Small intestine (tissue), 7 donors: ENCODE measurements around the gene PTGFRN. TPM values are rescaled to one million over a fixed set of nuclear protein-coding genes. Genes with fewer than 3 reads are reported as not detected.

Experiments used
- DNase-seq, 2 donors: peaks; one replicate each; pipeline versions ENCODE4 v3.0.0 to v3.0.0-alpha.2; 2013
- FAIRE-seq: peaks from 2 replicates; lab custom pipeline; 2012; peaks lifted over from hg19 to GRCh38; lab: Jason Lieb, UNC
- H3K27ac ChIP-seq, 3 donors: one replicate each; pipeline ENCODE4 v1.5.1; 2013; ENCODE audit warnings: low read length in 2 of 3, mild to moderate bottlenecking in 2 of 3, control low read depth in 1 of 3, inconsistent platforms in 1 of 3, low read depth in 1 of 3, moderate library complexity in 1 of 3
- H3K27me3 ChIP-seq, 3 donors: one replicate each; pipeline ENCODE4 v1.6.1; 2013; ENCODE audit warnings: low read length in 3 of 3, inconsistent platforms in 1 of 3; ENCODE audit not compliant: control insufficient read depth in 3 of 3, insufficient read depth in 3 of 3
- H3K36me3 ChIP-seq, 3 donors: one replicate each; pipeline ENCODE4 v1.6.1; 2013; ENCODE audit warnings: low read length in 3 of 3, inconsistent platforms in 1 of 3, low read depth in 1 of 3, mild to moderate bottlenecking in 1 of 3, moderate library complexity in 1 of 3; ENCODE audit not compliant: control insufficient read depth in 3 of 3, insufficient read depth in 2 of 3
- H3K4me1 ChIP-seq, 3 donors: one replicate each; pipeline ENCODE4 v1.6.1; 2013; ENCODE audit warnings: low read length in 2 of 3, inconsistent platforms in 1 of 3, low read depth in 1 of 3, mild to moderate bottlenecking in 1 of 3, moderate library complexity in 1 of 3; ENCODE audit not compliant: control insufficient read depth in 3 of 3, insufficient read depth in 2 of 3
- H3K4me3 ChIP-seq, 3 donors: one replicate each; pipeline ENCODE4 v1.5.1; 2013; ENCODE audit warnings: low read length in 3 of 3, control low read depth in 1 of 3, inconsistent platforms in 1 of 3, low read depth in 1 of 3, mild to moderate bottlenecking in 1 of 3, moderate library complexity in 1 of 3
- H3K9me3 ChIP-seq, 2 donors: one replicate each; pipeline ENCODE4 v1.6.1; 2013; ENCODE audit warnings: low read depth in 1 of 2, low read length in 1 of 2; ENCODE audit not compliant: control insufficient read depth in 2 of 2, insufficient read depth in 1 of 2
- WGBS, 3 donors: extraction: QIAGEN DNeasy Blood & Tissue Kit; methylation state at CpG; one replicate each; pipeline ENCODE4 v1.1.7; 2013; 5-methylcytosine and 5-hydroxymethylcytosine counted together
- polyA plus RNA-seq, 4 donors: library from polyadenylated mRNA; stranded (reverse) in 3 of 4; unstranded in 1 of 4; fragments of 200-250 nt in 3 of 4; fragments of 120-200 nt in 1 of 4; gene quantifications; one replicate each; pipeline versions ENCODE4 v1.2.1 to v1.2.3, GENCODE V29; 2013
- donor health status: healthy with polysubstance abuse.
- donor health status: control.
- donor health status: control.
- donor health status: Bipolar disorder and iron deficiency.
- donor health status: healthy.

PTGFRN gene
- polyA plus RNA-seq, 4 donors: 12.7 to 26.9 (median 19.2) TPM

DNA sequence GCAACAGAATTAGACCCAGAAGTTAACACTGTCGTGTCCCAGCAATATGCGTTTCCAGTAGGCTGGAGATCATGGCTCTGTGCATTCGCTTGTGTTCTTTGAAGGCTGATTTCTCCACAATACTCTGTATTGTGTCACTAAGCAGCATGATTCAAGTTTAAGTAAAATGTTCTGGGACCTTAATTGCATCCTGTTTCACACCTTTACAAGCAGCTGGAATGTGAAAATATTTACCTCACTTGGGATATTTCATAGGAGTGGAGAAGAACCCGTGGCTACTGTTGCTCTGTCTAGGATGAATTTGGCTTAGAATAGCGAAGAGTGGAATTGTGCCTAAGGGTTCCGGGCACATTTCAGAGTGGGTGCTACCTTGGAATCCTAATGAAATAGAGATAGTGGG, 6.3 kb downstream of the PTGFRN start:
- DNase-seq: no peak
- Histone ChIP-seq H3K9me3 (no peaks in the 10 kb centered on the region), H3K27me3 (no peaks in the 10 kb centered on the region), H3K36me3 (no peaks in the 10 kb centered on the region), H3K27ac (no peak overlapping the region), H3K4me3 (no peak overlapping the region), H3K4me1 (peaks cover 11 to 20% (median 19%) of the 10 kb centered on the region in 3 donors)
- FAIRE-seq: no peak
- 84 to 86% (median 84%) methylated on average over 6 of the region's 6 CpGs for WGBS, 3 donors

DNA sequence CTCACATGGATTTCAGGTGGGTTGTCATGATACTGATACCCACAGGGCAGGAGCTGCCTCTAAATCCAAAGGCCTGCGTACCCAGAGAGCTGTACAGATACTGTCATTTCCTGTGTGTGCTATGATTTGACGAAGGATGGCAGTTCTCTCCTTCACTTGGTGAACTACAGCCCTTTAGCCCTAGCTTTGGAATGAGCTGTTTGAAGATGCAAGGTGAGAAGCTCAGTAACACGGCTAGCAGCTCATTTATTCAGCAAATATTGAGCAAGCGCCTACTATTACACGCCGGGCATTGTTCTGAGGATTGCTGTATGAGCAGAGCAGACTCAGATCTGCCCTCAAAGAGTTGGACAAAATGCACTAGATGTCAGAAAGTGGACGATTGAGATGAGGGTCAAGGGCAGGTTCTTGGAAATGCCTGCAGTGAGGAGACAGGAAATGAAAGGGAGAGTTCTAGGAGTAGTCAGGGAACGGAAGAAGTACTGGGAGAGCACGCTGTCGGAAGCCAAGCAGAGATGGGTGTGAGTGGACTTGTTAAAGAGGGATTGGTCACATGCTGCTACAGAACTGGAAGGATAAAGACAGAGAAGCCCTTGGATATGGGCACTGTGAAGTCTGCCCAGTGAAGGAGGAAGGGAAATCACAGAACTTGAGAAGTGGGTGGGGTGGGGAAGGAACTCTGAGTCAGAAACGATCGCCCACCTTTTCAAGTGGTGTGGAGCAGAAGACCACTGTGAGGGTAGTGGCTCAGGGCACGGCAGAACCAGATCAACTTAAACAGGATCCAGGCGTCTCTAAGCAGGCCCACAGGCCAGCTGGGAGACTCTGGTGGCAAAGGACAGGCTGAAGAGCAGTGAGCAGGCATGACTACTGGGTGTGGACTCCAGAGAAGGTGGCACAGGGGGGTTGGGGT, 7.1 kb downstream of the PTGFRN start:
- no peak for FAIRE-seq
- DNase-seq: peak in 1 of 2 donors; percentile 43
- Histone ChIP-seq H3K36me3 (no peaks in the 10 kb centered on the region), H3K27ac (peak overlapping the region in 1 of 3 donors; percentile 5), H3K4me3 (no peak overlapping the region), H3K27me3 (no peaks in the 10 kb centered on the region), H3K9me3 (no peaks in the 10 kb centered on the region), H3K4me1 (peaks cover 11 to 20% (median 19%) of the 10 kb centered on the region in 3 donors)
- WGBS, 3 donors: 63 to 69% (median 65%) methylated on average over 14 of the region's 14 CpGs

DNA sequence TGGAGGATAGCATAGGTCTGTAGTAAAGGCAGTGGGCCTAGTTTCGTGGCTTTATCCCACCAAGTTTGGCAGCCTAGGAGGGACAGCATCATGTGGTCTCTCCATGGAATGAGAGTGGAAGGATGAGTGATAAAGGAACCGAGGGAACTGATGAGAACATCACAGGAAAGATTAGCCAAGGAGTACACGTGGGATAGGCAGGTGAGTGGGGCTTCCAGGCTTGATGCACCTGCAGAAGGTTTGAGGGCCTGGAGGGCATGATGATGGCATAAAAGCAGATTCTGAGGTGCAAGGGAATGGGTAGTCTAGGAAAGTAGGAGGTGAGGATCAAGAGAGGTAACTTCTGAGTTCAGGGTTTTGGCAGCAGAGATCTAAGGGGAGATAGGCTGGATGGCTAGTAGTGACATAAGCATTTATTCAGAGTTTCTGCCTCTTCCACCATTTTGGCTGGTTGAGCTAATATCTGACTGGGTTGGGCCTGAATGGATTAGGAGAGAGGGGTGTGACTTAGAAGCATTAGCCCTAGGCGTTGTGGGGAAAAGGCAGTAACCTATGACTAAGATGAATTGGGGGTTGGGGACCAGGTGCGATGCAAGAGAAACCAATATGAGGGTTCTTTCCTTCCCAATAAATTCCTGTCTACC, 9.1 kb downstream of the PTGFRN start:
- no peak overlapping the region for H3K4me3 ChIP-seq
- WGBS, 3 donors: 74 to 83% (median 75%) methylated on average over 5 of the region's 5 CpGs
- FAIRE-seq: no peak
- DNase-seq: no peak
- no peaks in the 10 kb centered on the region for H3K9me3 ChIP-seq
- H3K4me1 ChIP-seq: peaks cover 13 to 18% (median 14%) of the 10 kb centered on the region in 3 donors
- no peaks in the 10 kb centered on the region for H3K27me3 ChIP-seq
- no peak overlapping the region for H3K27ac ChIP-seq
- peaks cover 0 to 6% (median 0%) of the 10 kb centered on the region in 3 donors for H3K36me3 ChIP-seq

DNA sequence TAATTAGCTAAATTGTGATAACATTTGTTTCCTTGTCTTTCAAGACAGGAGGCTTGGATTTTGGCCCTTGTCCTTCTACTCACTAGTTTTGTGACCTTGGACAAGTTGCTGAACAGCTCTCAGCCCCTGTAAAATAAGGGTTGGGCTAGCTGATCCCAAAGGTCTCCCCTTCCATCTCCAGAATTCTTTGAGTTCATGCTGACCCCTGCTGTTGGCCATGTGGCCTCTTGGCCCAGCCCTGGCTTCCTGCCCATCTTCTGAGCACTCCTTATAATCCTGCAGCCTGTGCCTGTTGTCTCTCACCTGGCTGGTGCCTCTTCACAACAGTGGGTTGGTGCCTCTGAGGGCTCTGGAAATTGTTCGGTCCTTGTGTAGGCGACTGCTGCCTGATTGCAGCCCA, 10.1 kb downstream of the PTGFRN start:
- Histone ChIP-seq H3K27me3 (no peaks in the 10 kb centered on the region), H3K36me3 (peaks cover 0 to 6% (median 0%) of the 10 kb centered on the region in 3 donors), H3K4me3 (no peak overlapping the region), H3K27ac (peak overlapping the region in 2 of 3 donors; percentile 2 to 50), H3K9me3 (no peaks in the 10 kb centered on the region), H3K4me1 (peaks cover 13 to 18% (median 14%) of the 10 kb centered on the region in 3 donors)
- no peak for FAIRE-seq
- peak; percentile 30 to 74 for DNase-seq
- WGBS, 3 donors: 50 to 74% (median 56%) methylated on average over 2 of the region's 2 CpGs

DNA sequence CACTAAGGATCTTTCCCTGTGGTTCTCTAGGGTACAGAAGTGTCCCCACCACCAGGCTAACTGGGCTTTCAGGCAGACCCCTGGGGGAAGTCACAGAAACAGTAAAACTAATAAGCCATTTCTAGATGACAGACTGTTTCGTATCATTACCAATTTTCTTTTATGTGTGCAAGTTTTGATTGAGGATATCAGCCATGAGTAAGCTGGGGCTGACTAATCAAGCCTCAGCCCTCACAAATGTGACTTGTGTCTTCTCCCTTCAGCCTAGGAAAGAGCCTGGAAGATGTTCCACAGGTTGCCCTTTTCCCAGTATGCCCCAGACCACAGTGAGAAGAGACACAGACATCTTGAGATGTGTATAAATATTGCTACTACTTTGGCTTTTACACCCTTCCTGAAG, 10.5 kb downstream of the PTGFRN start:
- Histone ChIP-seq H3K27ac (peak overlapping the region in 2 of 3 donors; percentile 2 to 50), H3K4me3 (no peak overlapping the region), H3K36me3 (peaks cover 0 to 6% (median 0%) of the 10 kb centered on the region in 3 donors), H3K27me3 (no peaks in the 10 kb centered on the region), H3K4me1 (peaks cover 13 to 18% (median 14%) of the 10 kb centered on the region in 3 donors), H3K9me3 (no peaks in the 10 kb centered on the region)
- FAIRE-seq (no peak), DNase-seq (no peak)
- 56 to 83% (median 77%) methylated on average over 1 of the region's 1 CpG for WGBS, 3 donors

DNA sequence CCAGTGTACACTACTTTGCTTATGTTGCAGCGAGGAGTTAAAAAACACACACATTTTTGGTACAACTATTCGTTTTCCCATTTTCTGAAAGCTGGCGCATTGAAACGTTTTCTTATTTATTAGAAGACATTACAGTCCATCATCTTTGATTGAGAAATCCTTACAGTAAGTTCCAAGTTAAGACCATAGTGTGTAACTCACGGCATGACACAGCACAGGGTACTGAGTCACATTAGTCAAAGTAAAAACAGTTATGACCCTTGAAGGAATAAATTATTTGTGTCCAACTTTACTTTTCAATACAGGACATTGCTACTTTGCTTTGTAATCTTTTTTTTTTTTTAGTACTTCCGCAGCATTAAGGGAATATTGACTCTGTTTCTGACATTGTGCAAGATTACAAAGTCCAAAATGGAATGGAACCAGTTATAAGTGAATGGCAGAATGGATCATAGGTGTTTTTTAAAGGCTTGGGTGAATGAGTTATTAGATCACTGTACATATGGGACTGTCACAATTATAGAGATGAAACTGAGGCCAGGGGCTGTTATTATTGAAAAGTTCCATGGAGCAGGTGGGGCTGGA, 11.7 kb downstream of the PTGFRN start:
- peak overlapping the region; percentile 20 to 29 (median 24) for H3K27ac ChIP-seq
- peaks cover 0 to 6% (median 0%) of the 10 kb centered on the region in 3 donors for H3K36me3 ChIP-seq
- H3K9me3 ChIP-seq: no peaks in the 10 kb centered on the region
- no peak for FAIRE-seq
- WGBS, 3 donors: 53 to 66% (median 58%) methylated on average over 6 of the region's 6 CpGs
- H3K4me3 ChIP-seq: no peak overlapping the region
- H3K4me1 ChIP-seq: peaks cover 13 to 18% (median 14%) of the 10 kb centered on the region in 3 donors
- peak; percentile 87 to 89 for DNase-seq
- no peaks in the 10 kb centered on the region for H3K27me3 ChIP-seq

DNA sequence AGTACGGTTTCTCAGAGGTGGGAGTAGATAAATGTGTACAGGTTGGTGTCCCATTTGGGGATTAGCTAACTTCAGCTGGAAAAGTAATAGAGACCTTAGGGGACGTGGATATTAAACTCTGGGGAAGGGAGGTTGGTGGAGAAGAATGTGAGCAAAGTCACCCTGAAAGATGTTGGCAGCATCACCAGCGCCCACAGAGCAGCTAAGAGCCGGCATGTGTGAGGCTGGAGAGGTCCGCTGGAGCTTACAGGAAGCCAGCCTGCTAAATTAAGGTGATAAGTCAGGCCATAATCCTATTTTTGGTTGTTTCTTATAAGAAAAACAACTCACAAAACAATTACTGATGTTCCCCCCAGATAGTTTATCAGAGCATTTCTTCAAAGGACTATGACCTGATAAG, 12.2 kb downstream of the PTGFRN start:
- WGBS, 3 donors: 85 to 89% (median 87%) methylated on average over 5 of the region's 5 CpGs

DNA sequence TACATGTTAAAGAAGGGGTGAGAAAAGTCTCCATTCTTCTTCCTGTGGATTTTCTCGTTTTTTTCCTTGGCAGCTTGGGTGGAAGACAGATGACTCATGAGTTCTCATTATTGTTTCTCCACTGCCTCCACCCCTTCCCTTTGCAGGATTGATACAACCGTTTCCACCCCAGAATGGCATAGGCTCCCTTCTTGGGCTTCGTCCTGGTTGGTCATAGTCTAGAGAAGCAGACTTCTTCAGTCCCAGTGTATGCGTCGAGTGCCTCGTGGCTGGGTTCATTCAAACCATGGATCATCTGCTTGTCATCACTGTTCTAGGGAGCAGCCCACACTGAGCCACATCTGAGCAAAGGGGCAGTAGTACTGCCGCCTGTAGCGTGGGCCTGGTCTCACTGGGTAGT, 13.7 kb downstream of the PTGFRN start:
- no peak overlapping the region for H3K4me3 ChIP-seq
- DNase-seq (no peak), FAIRE-seq (no peak)
- H3K27ac ChIP-seq: no peak overlapping the region
- WGBS, 3 donors: 79 to 87% (median 81%) methylated on average over 8 of the region's 8 CpGs
- peaks cover 0 to 6% (median 0%) of the 10 kb centered on the region in 3 donors for H3K36me3 ChIP-seq
- H3K27me3 ChIP-seq: no peaks in the 10 kb centered on the region
- peaks cover 7 to 18% (median 10%) of the 10 kb centered on the region in 3 donors for H3K4me1 ChIP-seq
- no peaks in the 10 kb centered on the region for H3K9me3 ChIP-seq

More for the DNA sequence above, 12.2 kb downstream of the PTGFRN start:
- Histone ChIP-seq H3K36me3 (peaks cover 0 to 6% (median 0%) of the 10 kb centered on the region in 3 donors), H3K27ac (peak overlapping the region in 2 of 3 donors; percentile 20 to 29), H3K4me3 (no peak overlapping the region), H3K9me3 (no peaks in the 10 kb centered on the region), H3K27me3 (no peaks in the 10 kb centered on the region), H3K4me1 (peaks cover 11 to 18% (median 13%) of the 10 kb centered on the region in 3 donors)
- FAIRE-seq (no peak), DNase-seq (no peak)
